Sigmoid colon (tissue), 7 donors: ENCODE results near the gene KRTAP5-11. TPM values are rescaled to one million over a fixed set of nuclear protein-coding genes. Genes with fewer than 3 reads are reported as not detected.
"Not testable (repeated sequence)": the region's sequence is repeated elsewhere in the genome, so short reads cannot be mapped to it uniquely, and the experiment has no call there.

Experiments
- DNase-seq: peaks from one replicate; pipeline ENCODE4 v3.0.0-alpha.2; 2019
- H3K27ac ChIP-seq, 4 donors: fragments of 200-600 bp; sonication (generic); one replicate each; pipeline ENCODE4 v1.5.1; 2016 to 2019; ENCODE audit warnings: mild to moderate bottlenecking in 1 of 4
- H3K27me3 ChIP-seq, 3 donors: fragments of 200-600 bp; sonication (generic); one replicate each; pipeline ENCODE4 v1.5.1; 2019; ENCODE audit warnings: mild to moderate bottlenecking in 1 of 3
- H3K36me3 ChIP-seq, 4 donors: fragments of 200-600 bp; sonication (generic); one replicate each; pipeline ENCODE4 v1.5.1; 2016 to 2019
- H3K4me1 ChIP-seq, 4 donors: fragments of 200-600 bp; sonication (generic); one replicate each; pipeline ENCODE4 v1.5.1; 2017 to 2019
- H3K4me3 ChIP-seq, 4 donors: fragments of 200-600 bp; sonication (generic); one replicate each; pipeline ENCODE4 v1.5.1; 2017 to 2019; ENCODE audit warnings: mild to moderate bottlenecking in 2 of 4, moderate library complexity in 1 of 4
- H3K9me3 ChIP-seq, 4 donors: fragments of 200-600 bp in 3 of 4; sonication (generic) in 3 of 4; one replicate each; pipeline versions ENCODE4 v1.5.1 to v1.6.1; 2013 to 2019
- CTCF ChIP-seq, 4 experiments: fragments of 450-650 bp in 3 of 4; fragments of 200-600 bp in 1 of 4; IDR thresholded peaks; one replicate each; pipeline ENCODE4 v1.5.1; 2016 to 2019; ENCODE audit warnings: antibody characterized with exemption in 4 of 4, mild to moderate bottlenecking in 3 of 4, moderate library complexity in 2 of 4
- EP300 ChIP-seq, 4 donors: sonication (generic); formaldehyde crosslinking; IDR thresholded peaks; one replicate each; pipeline ENCODE4 v1.6.1; 2017; ENCODE audit warnings: antibody characterized with exemption in 4 of 4
- POLR2A ChIP-seq, 2 donors: fragments of 450-650 bp; IDR thresholded peaks; one replicate each; pipeline ENCODE4 v1.6.1; 2016; ENCODE audit warnings: antibody characterized with exemption in 2 of 2, mild to moderate bottlenecking in 2 of 2, moderate library complexity in 2 of 2
- POLR2AphosphoS5 ChIP-seq, 4 donors: sonication (generic); formaldehyde crosslinking; IDR thresholded peaks; one replicate each; pipeline ENCODE4 v1.6.1; 2017; ENCODE audit warnings: antibody characterized with exemption in 4 of 4
- WGBS, 2 donors: extraction: QIAGEN DNeasy Blood & Tissue Kit; methylation state at CpG; one replicate each; pipeline ENCODE4 v1.1.7; 2013; 5-methylcytosine and 5-hydroxymethylcytosine counted together
- intact Hi-C: fragments of 100-400 bp; cut with DNase I; formaldehyde crosslinking; loops from one replicate; pipeline ENCODE4 v1.15.1; 2023
- polyA plus RNA-seq, 3 donors: library from polyadenylated mRNA; stranded (reverse); fragments of 200-250 nt; gene quantifications; one replicate each; pipeline ENCODE4 v1.2.3, GENCODE V29; 2013
- total RNA-seq, 4 donors: library from RNA; depleted of rRNA; stranded (reverse); fragments of >200 nt; gene quantifications; one replicate each; pipeline ENCODE4 v1.1.0, GENCODE V29; 2016
- donor health status: healthy with polysubstance abuse.
- donor health status: Bipolar disorder and iron deficiency.
- donor health status: healthy.

The KRTAP5-11 gene
- total and polyA plus RNA-seq, 7 donors = not detected

- no peak for DNase-seq
- H3K9me3 ChIP-seq = no peaks in the 10 kb centered on the region
- no peak overlapping the region for H3K27ac ChIP-seq
- intact Hi-C loops = no loop called here
- H3K36me3 ChIP-seq = no peaks in the 10 kb centered on the region
- H3K27me3 ChIP-seq = peaks cover 0 to 10% (median 6%) of the 10 kb centered on the region in 3 donors
- H3K4me1 ChIP-seq = no peaks in the 10 kb centered on the region
- WGBS, 2 donors = 51 to 84% methylated on average over 8 of the region's 8 CpGs
- no peak overlapping the region for H3K4me3 ChIP-seq
- TF ChIP-seq POLR2A (IDR thresholded peaks at IDR 0.05) = no peak
- no peak for TF ChIP-seq EP300 (IDR thresholded peaks at IDR 0.05)
- no peak for TF ChIP-seq POLR2AphosphoS5 (IDR thresholded peaks at IDR 0.05)
- no peak for TF ChIP-seq CTCF (IDR thresholded peaks at IDR 0.05)
Measured at GRCh38 chr11:71543866-71544265, 38.8 kb downstream of the KRTAP5-11 start.

GRCh38 chr11:71542879-71543777 lies 39.5 kb downstream of the KRTAP5-11 start:
- Histone ChIP-seq H3K27me3 (peaks cover 0 to 10% (median 0%) of the 10 kb centered on the region in 3 donors), H3K27ac (no peak overlapping the region), H3K9me3 (no peaks in the 10 kb centered on the region), H3K4me1 (no peaks in the 10 kb centered on the region), H3K4me3 (no peak overlapping the region), H3K36me3 (no peaks in the 10 kb centered on the region)
- no peak for TF ChIP-seq EP300 (IDR thresholded peaks at IDR 0.05)
- TF ChIP-seq POLR2AphosphoS5 (IDR thresholded peaks at IDR 0.05) = no peak
- DNase-seq = no peak
- intact Hi-C loops = no loop called here
- WGBS, 2 donors = 75 to 85% methylated on average over 15 of the region's 15 CpGs

GRCh38 chr11:71542382-71542781 lies 40.3 kb downstream of the KRTAP5-11 start:
- Histone ChIP-seq H3K9me3 (no peaks in the 10 kb centered on the region), H3K36me3 (no peaks in the 10 kb centered on the region), H3K4me3 (no peak overlapping the region), H3K27me3 (peaks cover 0 to 10% (median 0%) of the 10 kb centered on the region in 3 donors), H3K27ac (no peak overlapping the region), H3K4me1 (no peaks in the 10 kb centered on the region)
- WGBS, 2 donors = 89 to 92% methylated on average over 7 of the region's 7 CpGs
- TF ChIP-seq EP300 (IDR thresholded peaks at IDR 0.05) = no peak
- no peak for TF ChIP-seq POLR2A (IDR thresholded peaks at IDR 0.05)
- no peak for TF ChIP-seq POLR2AphosphoS5 (IDR thresholded peaks at IDR 0.05)
- TF ChIP-seq CTCF (IDR thresholded peaks at IDR 0.05) = no peak
- no peak for DNase-seq
- intact Hi-C loops = no loop called here

GRCh38 chr11:71540521-71541304 lies 42.0 kb downstream of the KRTAP5-11 start:
- H3K4me1 ChIP-seq = not testable (repeated sequence)

GRCh38 chr11:71539971-71540370 lies 42.7 kb downstream of the KRTAP5-11 start:
- H3K9me3 ChIP-seq, DNase-seq, intact Hi-C loops, H3K36me3 ChIP-seq, H3K27me3 ChIP-seq, H3K4me3 ChIP-seq, H3K27ac ChIP-seq, H3K4me1 ChIP-seq: not testable (repeated sequence)
- 91 to 93% methylated on average over 11 of the region's 11 CpGs for WGBS, 2 donors

More at GRCh38 chr11:71540521-71541304, 42.0 kb downstream of the KRTAP5-11 start:
- WGBS, 2 donors = 85 to 91% methylated on average over 9 of the region's 9 CpGs
- H3K27me3 ChIP-seq, DNase-seq, H3K36me3 ChIP-seq, H3K27ac ChIP-seq, H3K9me3 ChIP-seq, intact Hi-C loops, H3K4me3 ChIP-seq: not testable (repeated sequence)

- DNase-seq = no peak
- no peaks in the 10 kb centered on the region for H3K9me3 ChIP-seq
- H3K4me3 ChIP-seq = no peak overlapping the region
- H3K4me1 ChIP-seq = no peaks in the 10 kb centered on the region
- H3K36me3 ChIP-seq = no peaks in the 10 kb centered on the region
- 90 to 93% methylated on average over 11 of the region's 11 CpGs for WGBS, 2 donors
- no peaks in the 10 kb centered on the region for H3K27me3 ChIP-seq
- intact Hi-C loops = no loop called here
- H3K27ac ChIP-seq = no peak overlapping the region
- TF ChIP-seq POLR2A (IDR thresholded peaks at IDR 0.05) (no peak), POLR2AphosphoS5 (IDR thresholded peaks at IDR 0.05) (no peak), EP300 (IDR thresholded peaks at IDR 0.05) (no peak), CTCF (IDR thresholded peaks at IDR 0.05) (no peak)
Measured at GRCh38 chr11:71539017-71539416, 43.7 kb downstream of the KRTAP5-11 start.
